ENCODE results near the gene JMJD1C.

DNA sequence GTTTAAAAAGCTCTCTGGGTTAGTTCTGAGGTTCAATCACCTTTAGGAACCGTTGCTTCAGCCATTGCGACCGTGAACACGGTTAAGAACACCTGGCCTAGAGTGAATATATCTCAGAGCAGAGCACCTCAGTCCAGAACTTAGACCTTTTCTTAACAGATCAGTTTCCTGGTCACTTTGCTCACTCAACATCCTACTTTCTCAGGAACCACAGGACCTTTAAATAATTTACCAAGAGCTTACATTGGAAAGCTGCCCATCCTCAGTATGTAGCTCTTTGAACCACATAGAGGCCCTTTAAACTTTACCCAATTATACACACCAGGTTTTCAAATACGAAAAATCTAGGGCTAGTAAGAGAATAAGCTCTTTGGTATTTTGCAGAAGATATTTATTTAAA, 179.4 kb downstream of the JMJD1C start:
- no peak for TF ChIP-seq POLR2A (IDR thresholded peaks at IDR 0.05; ENCODE audit: low read length)
- TF ChIP-seq GATA1 (IDR thresholded peaks at IDR 0.05; ENCODE audit: low read depth, low read length) = no peak
